A549 treated with dexamethasone at 1 μM for 4 hours (cell line): ENCODE results near the gene MYDGF. TPM values are rescaled to one million over a fixed set of nuclear protein-coding genes. Genes with fewer than 3 reads are reported as not detected.

Experiments
- total RNA-seq: library from RNA; stranded (reverse); fragments of 200-300 nt; extraction: Qiagen RNA extraction; gene quantifications from 5 replicates; pipeline ENCODE4 v1.2.3, GENCODE V29; 2022

The MYDGF gene
- 113 to 129 TPM (median 124 TPM) in 5 replicates for total RNA-seq

GRCh38 chr19:4669723-4670480 lies at the start of gene MYDGF:
MYDGF (minus strand) TSS chr19:4670342; CDS start chr19:4670334, 8 bp downstream.

GRCh38 chr19:4638828-4639530 lies 31.2 kb downstream of the MYDGF start, which contains the start of gene TNFAIP8L1:
TNFAIP8L1 (plus strand) TSS chr19:4639516; CDS start chr19:4651870, 12,354 bp downstream.

Other genes starting within 250 kb of the MYDGF start
- 37.8 to 57.7 TPM (median 54.4 TPM) in 5 replicates for gene UBXN6, start 212.5 kb downstream of the MYDGF start, total RNA-seq
- 21.0 to 31.6 TPM (median 29.2 TPM) in 5 replicates for gene HDGFL2, start 198.0 kb downstream of the MYDGF start, total RNA-seq
- gene PLIN4, start 151.9 kb downstream of the MYDGF start, total RNA-seq = 0.05 to 0.20 TPM (median 0.12 TPM) in 5 replicates
- gene PLIN5, start 135.1 kb downstream of the MYDGF start, total RNA-seq = 0.10 to 0.21 TPM (median 0.13 TPM) in 4 of 5 replicates, not detected in the other
- 0.06 to 0.17 TPM (median 0.10 TPM) in 5 replicates for gene LRG1, start 130.3 kb downstream of the MYDGF start, total RNA-seq
- gene SEMA6B, start 110.7 kb downstream of the MYDGF start, total RNA-seq = 3.8 to 7.4 TPM (median 7.0 TPM) in 5 replicates
- 2.9 to 4.4 TPM (median 3.7 TPM) in 5 replicates for gene TNFAIP8L1, start 30.8 kb downstream of the MYDGF start, total RNA-seq
- gene DPP9, start 53.5 kb upstream of the MYDGF start, total RNA-seq = 49.3 to 65.6 TPM (median 63.7 TPM) in 5 replicates
- 5.7 to 7.2 TPM (median 7.1 TPM) in 5 replicates for gene FEM1A, start 121.4 kb upstream of the MYDGF start, total RNA-seq
- 7.5 to 11.3 TPM (median 10.6 TPM) in 5 replicates for gene TICAM1, start 161.4 kb upstream of the MYDGF start, total RNA-seq
- gene PLIN3, start 197.3 kb upstream of the MYDGF start, total RNA-seq = 143 to 188 TPM (median 167 TPM) in 5 replicates
- gene ARRDC5, start 232.6 kb upstream of the MYDGF start, total RNA-seq = not detected in 5 replicates
- 38.8 to 56.8 TPM (median 54.5 TPM) in 5 replicates for gene UHRF1, start 239.2 kb upstream of the MYDGF start, total RNA-seq